ENCODE measurements around the gene MAN1B1.

- TF ChIP-seq, protein P1, sequence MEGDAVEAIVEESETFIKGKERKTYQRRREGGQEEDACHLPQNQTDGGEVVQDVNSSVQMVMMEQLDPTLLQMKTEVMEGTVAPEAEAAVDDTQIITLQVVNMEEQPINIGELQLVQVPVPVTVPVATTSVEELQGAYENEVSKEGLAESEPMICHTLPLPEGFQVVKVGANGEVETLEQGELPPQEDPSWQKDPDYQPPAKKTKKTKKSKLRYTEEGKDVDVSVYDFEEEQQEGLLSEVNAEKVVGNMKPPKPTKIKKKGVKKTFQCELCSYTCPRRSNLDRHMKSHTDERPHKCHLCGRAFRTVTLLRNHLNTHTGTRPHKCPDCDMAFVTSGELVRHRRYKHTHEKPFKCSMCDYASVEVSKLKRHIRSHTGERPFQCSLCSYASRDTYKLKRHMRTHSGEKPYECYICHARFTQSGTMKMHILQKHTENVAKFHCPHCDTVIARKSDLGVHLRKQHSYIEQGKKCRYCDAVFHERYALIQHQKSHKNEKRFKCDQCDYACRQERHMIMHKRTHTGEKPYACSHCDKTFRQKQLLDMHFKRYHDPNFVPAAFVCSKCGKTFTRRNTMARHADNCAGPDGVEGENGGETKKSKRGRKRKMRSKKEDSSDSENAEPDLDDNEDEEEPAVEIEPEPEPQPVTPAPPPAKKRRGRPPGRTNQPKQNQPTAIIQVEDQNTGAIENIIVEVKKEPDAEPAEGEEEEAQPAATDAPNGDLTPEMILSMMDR (IDR thresholded peaks at IDR 0.05; ENCODE audit: extremely low read depth in 1 of 2, insufficient read depth in 1 of 2, low read depth in 1 of 2, low read length in 2 of 2), result no peak
- TF ChIP-seq POLR2A (IDR thresholded peaks at IDR 0.05; ENCODE audit: low read depth, low read length) (no peak), POLR2AphosphoS5 (IDR thresholded peaks at IDR 0.05; ENCODE audit: insufficient read depth, low read depth, low read length) (no peak)
Observed at GRCh38 chr9:137064880-137065164, 22.0 kb upstream of the MAN1B1 start.

Measured in endothelial cell of umbilical vein (primary cell).